LNCaP clone FGC (cell line): ENCODE measurements around the gene CYB5A.

Experiments used
- DNase-seq: peaks from one replicate; pipeline ENCODE4 v3.0.0-alpha.2; 2011; ENCODE audit warnings: low read depth
- H3K4me3 ChIP-seq: 2 replicates; pipeline ENCODE4 v1.5.1; 2011; ENCODE audit warnings: mild to moderate bottlenecking, low read depth, low read length, control low read depth
- TF ChIP-seq, protein P1 (sequence below): IDR thresholded peaks from 2 replicates; pipeline ENCODE4 v1.5.1; 2012; ENCODE audit warnings: mild to moderate bottlenecking; ENCODE audit not compliant: control insufficient read depth, insufficient read depth; ENCODE audit errors: extremely low read depth

CYB5A gene

DNA sequence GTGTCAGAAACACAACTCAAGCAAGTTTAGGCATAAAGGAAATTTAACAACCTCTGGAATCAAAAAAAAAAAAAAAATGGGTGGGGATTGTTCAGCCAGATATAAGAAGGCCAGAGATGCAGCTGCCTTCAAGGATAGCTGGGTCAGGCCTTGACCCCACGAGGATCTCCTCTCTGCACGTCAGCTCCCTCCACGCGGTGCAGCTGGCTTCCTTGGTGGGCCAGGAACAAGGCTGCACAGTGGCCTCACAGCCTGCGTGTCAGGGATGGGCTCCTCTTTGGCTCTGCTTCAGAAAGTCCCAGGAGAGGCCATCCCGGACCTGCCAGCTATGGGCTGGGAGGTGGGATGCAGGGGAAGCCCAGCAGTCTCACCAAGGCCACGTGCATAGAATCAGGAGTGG lies 88.0 kb downstream of the CYB5A start:
- no peak for DNase-seq
- TF ChIP-seq, protein P1, sequence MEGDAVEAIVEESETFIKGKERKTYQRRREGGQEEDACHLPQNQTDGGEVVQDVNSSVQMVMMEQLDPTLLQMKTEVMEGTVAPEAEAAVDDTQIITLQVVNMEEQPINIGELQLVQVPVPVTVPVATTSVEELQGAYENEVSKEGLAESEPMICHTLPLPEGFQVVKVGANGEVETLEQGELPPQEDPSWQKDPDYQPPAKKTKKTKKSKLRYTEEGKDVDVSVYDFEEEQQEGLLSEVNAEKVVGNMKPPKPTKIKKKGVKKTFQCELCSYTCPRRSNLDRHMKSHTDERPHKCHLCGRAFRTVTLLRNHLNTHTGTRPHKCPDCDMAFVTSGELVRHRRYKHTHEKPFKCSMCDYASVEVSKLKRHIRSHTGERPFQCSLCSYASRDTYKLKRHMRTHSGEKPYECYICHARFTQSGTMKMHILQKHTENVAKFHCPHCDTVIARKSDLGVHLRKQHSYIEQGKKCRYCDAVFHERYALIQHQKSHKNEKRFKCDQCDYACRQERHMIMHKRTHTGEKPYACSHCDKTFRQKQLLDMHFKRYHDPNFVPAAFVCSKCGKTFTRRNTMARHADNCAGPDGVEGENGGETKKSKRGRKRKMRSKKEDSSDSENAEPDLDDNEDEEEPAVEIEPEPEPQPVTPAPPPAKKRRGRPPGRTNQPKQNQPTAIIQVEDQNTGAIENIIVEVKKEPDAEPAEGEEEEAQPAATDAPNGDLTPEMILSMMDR, result no peak
- H3K4me3 ChIP-seq, result no peak overlapping the region
